Measurements from ENCODE around the gene CCDC157. TPM values are rescaled to one million over a fixed set of nuclear protein-coding genes. Genes with fewer than 3 reads are reported as not detected.
A peak's percentile ranks its signal among the peaks of the same experiment; 100 is the strongest.

The CCDC157 gene
- total RNA-seq, 4 donors from 2014 or later = 1.5 to 2.5 (median 1.6) TPM

DNA sequence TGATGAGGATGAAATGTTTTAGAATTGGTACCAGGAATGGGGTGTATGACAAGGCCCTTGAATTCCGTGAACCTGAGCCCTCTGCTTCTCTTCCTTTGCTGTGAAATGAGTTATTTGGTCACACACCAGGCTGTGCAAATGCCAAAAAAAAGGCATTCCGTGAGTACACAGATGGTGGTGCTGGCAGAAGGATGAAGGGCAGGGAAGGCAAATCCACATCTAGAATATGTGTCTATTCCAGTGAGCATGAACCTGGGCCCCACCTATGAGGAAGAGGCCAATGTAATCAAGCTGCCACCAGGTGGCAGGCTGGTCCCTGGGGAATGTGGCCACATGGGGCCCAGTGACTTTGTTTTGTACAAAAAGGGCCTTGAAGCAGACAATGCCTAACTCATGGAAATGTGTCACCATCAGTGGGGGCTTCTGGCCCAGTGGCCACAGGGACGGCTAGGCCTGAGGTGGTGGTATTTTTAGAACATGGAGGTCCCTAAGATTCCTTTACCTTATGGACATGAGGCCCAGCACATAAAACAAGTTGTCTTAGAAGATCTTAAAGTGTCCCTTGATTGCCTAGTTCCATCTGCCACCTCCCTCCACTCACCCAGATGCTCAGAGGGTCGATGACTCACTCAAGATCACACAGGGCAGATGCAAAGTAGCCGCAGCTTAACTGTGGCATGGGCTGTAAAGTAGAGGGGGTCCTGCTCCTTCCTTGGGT lies 34.3 kb downstream of the CCDC157 start:
- H3K4me3 ChIP-seq = no peak overlapping the region
- no peaks in the 10 kb centered on the region for H3K36me3 ChIP-seq
- intact Hi-C loops (cut with DNase I) = loop anchor here (5.0 kb wide), 2 partner anchors 36 to 284 kb away; partner anchors contain the start of gene MTFP1
- H3K27me3 ChIP-seq = no peaks in the 10 kb centered on the region
- H3K27ac ChIP-seq (replicated peaks in 1 of 4) = no peak overlapping the region
- no peak for DNase-seq (ENCODE audit: extremely low spot score)
- peaks cover 9 to 19% (median 14%) of the 10 kb centered on the region in 4 donors for H3K4me1 ChIP-seq
- 82% methylated on average over 5 of the region's 5 CpGs for WGBS
- no peaks in the 10 kb centered on the region for H3K9me3 ChIP-seq
- TF ChIP-seq, protein P1, sequence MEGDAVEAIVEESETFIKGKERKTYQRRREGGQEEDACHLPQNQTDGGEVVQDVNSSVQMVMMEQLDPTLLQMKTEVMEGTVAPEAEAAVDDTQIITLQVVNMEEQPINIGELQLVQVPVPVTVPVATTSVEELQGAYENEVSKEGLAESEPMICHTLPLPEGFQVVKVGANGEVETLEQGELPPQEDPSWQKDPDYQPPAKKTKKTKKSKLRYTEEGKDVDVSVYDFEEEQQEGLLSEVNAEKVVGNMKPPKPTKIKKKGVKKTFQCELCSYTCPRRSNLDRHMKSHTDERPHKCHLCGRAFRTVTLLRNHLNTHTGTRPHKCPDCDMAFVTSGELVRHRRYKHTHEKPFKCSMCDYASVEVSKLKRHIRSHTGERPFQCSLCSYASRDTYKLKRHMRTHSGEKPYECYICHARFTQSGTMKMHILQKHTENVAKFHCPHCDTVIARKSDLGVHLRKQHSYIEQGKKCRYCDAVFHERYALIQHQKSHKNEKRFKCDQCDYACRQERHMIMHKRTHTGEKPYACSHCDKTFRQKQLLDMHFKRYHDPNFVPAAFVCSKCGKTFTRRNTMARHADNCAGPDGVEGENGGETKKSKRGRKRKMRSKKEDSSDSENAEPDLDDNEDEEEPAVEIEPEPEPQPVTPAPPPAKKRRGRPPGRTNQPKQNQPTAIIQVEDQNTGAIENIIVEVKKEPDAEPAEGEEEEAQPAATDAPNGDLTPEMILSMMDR (IDR thresholded peaks at IDR 0.05) = peak; percentile 65 to 80 (median 78)
- peak in 1 of 2 donors; percentile 9 for TF ChIP-seq POLR2AphosphoS5 (IDR thresholded peaks at IDR 0.05)
- no peak for TF ChIP-seq EP300 (IDR thresholded peaks at IDR 0.05)
- TF ChIP-seq POLR2A (IDR thresholded peaks at IDR 0.05; ENCODE audit: low read depth) = no peak

DNA sequence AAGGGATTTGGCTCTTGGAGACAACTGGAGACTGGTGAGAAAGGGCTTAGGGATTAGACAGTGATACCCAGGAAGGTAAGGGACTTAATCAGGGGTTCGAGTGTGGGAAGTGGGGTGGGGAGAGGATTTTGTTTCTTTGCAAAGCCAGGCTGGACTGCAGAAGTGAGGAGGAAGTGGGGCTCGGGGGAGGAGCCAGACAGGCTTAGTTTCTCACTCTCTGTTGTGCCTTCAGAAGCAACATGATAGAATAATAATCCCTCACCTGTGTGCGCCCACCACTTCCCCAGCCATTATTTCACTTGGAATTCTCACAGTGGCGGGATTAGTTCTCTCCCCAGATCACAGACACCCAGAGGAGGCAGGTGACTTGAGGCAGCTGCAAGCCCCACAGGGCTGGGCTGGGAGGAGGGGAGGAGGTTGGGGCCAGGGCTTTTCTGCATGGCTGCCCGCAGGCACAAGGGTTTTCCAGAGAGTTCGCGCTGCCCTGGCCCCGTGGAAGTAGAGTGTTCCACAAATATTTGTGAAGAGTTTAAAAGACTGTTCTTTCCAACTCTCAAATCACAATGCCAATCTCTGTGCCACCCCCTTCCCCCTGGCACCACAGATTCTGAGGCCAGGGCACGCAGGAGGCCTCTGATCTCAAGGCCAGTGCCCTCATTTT lies 36.0 kb downstream of the CCDC157 start:
- H3K4me1 ChIP-seq = peaks cover 13 to 23% (median 18%) of the 10 kb centered on the region in 4 donors
- H3K27me3 ChIP-seq = no peaks in the 10 kb centered on the region
- H3K27ac ChIP-seq (replicated peaks in 1 of 4) = no peak overlapping the region
- no peaks in the 10 kb centered on the region for H3K9me3 ChIP-seq
- H3K4me3 ChIP-seq = no peak overlapping the region
- TF ChIP-seq EP300 (IDR thresholded peaks at IDR 0.05) (no peak), POLR2A (IDR thresholded peaks at IDR 0.05; ENCODE audit: low read depth) (no peak), POLR2AphosphoS5 (IDR thresholded peaks at IDR 0.05) (no peak)
- TF ChIP-seq, protein P1 (IDR thresholded peaks at IDR 0.05) = no peak
- DNase-seq (ENCODE audit: extremely low spot score) = no peak
- no peaks in the 10 kb centered on the region for H3K36me3 ChIP-seq
- intact Hi-C loops (cut with DNase I) = loop anchor here (2.0 to 5.0 kb wide), 3 partner anchors 35 to 285 kb away; partner anchors contain the start of gene MTFP1
- WGBS = 73% methylated on average over 9 of the region's 9 CpGs

DNA sequence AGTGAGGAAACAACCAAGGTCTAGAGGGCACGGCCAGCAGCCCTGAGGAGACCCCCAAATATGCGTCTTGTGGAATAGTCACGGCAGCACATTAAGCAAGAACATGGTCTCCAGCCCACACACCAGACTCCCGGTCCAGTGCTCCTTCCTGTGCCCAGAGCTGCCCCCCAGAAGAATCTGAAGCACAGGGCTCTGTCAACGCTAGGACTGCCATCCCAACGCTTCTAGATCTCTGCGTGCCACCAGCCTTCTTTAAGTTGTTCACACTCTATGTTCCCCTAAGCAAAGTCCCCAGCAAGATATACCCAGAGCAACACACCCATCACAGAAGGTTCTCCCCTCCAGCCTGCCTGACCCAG lies 36.5 kb downstream of the CCDC157 start:
- no peak for DNase-seq (ENCODE audit: extremely low spot score)
- intact Hi-C loops (cut with DNase I) = loop anchor here (2.0 to 5.0 kb wide), 3 partner anchors 34 to 286 kb away; partner anchors contain the start of gene MTFP1
- Histone ChIP-seq H3K36me3 (no peaks in the 10 kb centered on the region), H3K4me3 (no peak overlapping the region), H3K27ac (replicated peaks in 1 of 4) (no peak overlapping the region), H3K4me1 (peaks cover 13 to 28% (median 23%) of the 10 kb centered on the region in 4 donors), H3K27me3 (no peaks in the 10 kb centered on the region), H3K9me3 (no peaks in the 10 kb centered on the region)
- TF ChIP-seq POLR2A (IDR thresholded peaks at IDR 0.05; ENCODE audit: low read depth) = no peak
- no peak for TF ChIP-seq POLR2AphosphoS5 (IDR thresholded peaks at IDR 0.05)
- TF ChIP-seq, protein P1 (IDR thresholded peaks at IDR 0.05) = no peak
- TF ChIP-seq EP300 (IDR thresholded peaks at IDR 0.05) = no peak
- WGBS = 81% methylated on average over 6 of the region's 7 CpGs

DNA sequence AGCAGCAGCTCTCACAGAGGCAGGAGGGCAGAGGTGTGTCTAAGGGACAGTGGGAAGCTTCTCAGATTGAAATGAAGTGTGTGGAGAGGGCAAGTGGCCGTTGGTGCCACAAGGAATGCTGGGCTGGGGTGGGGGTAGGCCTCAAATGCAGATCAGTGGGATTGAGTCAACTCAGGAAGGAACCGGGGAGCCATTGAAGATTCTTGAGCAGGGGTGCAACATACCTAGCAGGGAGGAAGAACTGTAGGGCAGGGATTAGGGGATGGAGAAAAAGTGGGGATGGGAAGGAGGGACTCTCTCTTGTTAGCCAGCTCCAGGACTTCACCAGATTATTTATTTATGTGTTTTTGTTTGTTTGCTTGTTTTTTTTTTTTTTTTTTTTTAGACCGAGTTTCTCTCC lies 37.1 kb downstream of the CCDC157 start:
- Histone ChIP-seq H3K4me1 (peaks cover 13 to 34% (median 28%) of the 10 kb centered on the region in 4 donors), H3K27ac (replicated peaks in 1 of 4) (no peak overlapping the region), H3K36me3 (no peaks in the 10 kb centered on the region), H3K4me3 (no peak overlapping the region), H3K9me3 (no peaks in the 10 kb centered on the region), H3K27me3 (no peaks in the 10 kb centered on the region)
- intact Hi-C loops (cut with DNase I) = loop anchor here (2.0 to 5.0 kb wide), 3 partner anchors 33 to 287 kb away; partner anchors contain the start of gene MTFP1
- TF ChIP-seq POLR2A (IDR thresholded peaks at IDR 0.05; ENCODE audit: low read depth) = no peak
- TF ChIP-seq POLR2AphosphoS5 (IDR thresholded peaks at IDR 0.05) = no peak
- no peak for TF ChIP-seq EP300 (IDR thresholded peaks at IDR 0.05)
- TF ChIP-seq, protein P1 (IDR thresholded peaks at IDR 0.05) = no peak
- DNase-seq (ENCODE audit: extremely low spot score) = no peak
- 79% methylated on average over 3 of the region's 3 CpGs for WGBS
